HG02970 (cell line): ENCODE measurements around the gene POLRMT.
A peak's percentile ranks its signal among the peaks of the same experiment; 100 is the strongest.

ENCODE experiments used
- ATAC-seq: cut with Tn5 transposase; IDR thresholded peaks from one replicate; pipeline ENCODE4 v1.9.1; 2021; ENCODE audit warnings: mild to moderate bottlenecking, moderate library complexity, moderate number of reproducible peaks; ENCODE audit not compliant: unreplicated experiment, low FRiP score

POLRMT gene

DNA sequence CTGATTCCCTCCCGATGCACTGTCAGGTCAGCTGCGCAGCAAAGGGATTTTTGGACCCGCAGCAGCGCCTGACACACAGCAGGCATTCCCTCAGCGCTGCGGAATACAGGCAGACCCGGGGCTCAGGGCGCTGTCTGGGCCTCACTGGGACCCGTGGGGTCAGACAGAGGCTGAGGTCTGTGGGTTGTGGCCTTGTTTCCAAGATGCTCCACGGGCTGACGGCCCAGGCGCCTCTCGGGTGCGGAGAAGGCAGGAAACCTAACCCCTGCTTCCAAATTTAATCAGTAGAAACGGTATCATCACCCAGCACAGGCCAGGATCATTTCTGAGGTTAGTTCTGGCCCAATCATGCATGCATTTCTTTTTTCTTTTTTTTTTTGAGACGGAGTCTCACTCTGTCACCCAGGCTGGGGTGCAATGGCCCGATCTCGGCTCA lies 30.4 kb upstream of the POLRMT start:
- ATAC-seq: no peak

DNA sequence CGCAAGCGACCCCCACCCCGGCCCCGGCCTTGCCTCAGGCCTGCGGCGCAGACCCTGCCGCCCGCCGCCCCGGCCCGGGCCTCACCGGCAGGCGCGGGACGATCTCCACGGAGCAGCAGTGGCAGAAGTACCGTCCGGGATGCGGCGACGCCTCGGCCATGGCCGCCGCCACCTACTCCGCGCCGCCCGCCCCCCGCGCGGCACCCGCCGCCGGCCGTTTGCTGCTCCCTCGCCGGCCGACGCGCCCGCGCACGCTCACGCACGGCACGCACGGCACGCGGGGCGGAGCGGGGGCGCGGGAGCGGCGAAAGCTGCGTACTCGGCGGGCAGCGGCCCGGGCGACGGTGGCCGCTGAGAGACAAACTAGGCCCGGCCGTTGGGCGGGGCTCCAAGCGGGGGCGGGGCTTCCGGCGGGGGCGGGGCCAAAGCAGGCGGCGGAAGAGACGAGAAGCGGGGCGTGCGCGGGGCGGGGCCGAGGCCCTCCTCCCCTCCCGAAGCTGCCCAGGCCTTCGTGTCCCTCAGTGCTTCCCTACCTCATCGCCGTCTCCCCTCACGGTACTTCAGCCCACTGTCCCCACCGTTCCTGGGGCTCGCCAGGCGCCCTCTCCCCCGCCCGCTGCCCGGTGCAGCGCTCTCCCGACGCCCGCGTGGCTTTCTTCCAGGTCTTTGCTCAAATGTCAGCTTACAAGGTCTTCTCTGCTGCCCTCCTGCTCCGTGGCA lies 29.8 kb upstream of the POLRMT start, which contains the start of gene RNF126:
Gene RNF126, minus strand, starts transcription at position 253 of the 720 bp plus-strand sequence. Its CDS starts 93 bp downstream, at position 160.
- peak; percentile 69 for ATAC-seq

DNA sequence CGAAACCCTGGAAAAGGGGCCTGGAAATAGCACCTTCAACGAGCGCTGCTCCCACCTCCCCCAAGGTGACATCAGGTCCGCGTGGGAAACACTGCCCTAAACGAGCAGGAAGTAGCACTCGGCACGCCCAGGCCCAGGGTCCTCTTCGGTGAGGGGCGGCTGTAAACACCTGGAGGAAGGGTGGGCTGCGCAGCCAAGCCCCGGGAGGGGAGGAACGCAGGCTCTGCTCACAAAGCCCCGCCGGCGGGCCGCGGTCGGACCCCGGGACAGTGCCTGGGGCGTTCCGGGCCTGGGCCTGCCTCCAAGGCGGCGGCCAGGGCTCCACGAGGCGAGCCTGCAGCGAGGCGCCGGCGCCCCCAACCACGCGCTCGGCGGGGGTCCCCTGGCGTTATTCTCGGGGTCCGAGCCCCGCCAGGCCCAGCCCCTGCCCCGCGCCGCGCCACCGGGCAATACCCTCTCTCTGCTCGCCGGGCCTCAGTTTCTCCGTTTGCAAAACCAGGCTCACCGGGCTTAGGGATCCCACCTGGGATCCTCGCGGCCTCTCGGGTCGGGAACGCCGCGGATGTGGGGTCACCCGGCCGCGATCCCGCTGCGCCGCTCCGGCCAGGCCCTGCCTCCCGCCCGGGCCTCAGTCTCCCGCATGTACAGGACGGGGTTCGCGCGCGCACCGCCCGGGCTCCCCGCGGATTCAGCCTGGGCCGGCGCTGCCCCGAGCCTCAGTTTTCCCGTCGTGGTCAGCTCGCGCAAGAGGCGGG lies 29.0 kb upstream of the POLRMT start:
- ATAC-seq: peak; percentile 8

DNA sequence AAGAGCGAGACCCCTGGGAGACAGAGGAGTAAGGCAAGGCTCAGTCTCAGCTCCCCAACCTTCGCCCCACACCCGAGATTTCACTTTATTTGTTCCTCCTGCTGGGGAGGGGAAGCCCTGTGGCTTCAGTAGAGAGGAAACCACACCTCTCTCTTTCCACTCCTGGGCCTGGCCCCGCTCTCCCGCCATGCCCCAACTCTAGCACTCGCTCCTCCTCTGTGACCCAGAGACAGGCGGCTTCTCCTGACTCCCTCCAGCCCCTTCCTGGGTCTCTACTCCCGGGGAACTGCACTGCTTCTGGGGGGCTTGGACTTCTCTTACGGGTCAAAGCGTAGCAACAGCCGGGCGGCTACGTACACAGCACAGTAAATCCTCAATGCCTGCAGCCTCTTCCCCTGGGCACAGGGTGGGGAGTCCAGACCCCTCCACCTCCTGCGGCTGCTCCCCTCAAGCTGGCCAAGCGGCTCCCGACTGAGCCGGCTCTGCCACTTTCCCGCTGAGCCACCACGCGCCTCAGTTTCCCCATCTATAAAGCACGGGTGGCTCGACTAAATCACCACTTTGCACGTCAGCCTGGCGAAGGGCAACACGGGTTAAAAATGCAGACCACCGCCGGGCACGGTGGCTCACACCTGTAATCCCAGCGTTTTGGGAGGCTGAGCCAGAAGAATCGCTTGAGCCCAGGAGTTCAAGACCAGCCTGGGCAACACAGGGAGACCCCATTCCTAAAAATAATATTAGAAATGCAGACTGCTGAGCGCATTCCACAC lies 28.3 kb upstream of the POLRMT start:
- no peak for ATAC-seq

DNA sequence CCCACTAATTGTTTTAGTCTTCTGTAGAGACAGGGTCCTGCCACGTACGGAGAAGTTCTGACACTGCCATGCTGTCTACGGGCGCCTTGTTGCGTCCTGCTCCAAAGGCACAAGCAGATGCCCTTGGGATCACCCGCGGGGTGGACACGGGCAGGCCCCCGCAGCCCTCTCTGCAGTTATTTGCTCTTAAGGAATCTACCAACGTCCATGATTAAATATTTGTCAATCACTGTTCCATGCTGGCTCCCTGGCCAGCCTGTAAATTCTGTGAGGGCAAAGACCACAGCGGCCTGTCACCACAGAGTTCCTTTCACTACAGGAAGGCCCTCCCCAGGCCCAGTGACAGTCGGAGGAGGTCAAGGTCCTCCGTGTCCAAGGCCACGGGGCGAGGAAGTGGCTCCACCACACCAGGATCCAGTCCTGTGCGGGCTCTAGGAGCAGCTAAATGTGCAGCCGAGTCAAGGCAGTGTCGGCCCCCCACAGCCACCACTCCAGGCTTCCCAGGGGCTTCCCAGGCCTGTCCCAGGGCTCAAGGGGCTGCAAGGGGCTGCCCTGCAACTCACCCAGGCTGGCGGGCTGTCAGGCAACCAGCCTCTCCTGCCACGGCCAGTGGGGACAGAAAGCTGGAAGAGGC lies 27.6 kb upstream of the POLRMT start:
- no peak for ATAC-seq

DNA sequence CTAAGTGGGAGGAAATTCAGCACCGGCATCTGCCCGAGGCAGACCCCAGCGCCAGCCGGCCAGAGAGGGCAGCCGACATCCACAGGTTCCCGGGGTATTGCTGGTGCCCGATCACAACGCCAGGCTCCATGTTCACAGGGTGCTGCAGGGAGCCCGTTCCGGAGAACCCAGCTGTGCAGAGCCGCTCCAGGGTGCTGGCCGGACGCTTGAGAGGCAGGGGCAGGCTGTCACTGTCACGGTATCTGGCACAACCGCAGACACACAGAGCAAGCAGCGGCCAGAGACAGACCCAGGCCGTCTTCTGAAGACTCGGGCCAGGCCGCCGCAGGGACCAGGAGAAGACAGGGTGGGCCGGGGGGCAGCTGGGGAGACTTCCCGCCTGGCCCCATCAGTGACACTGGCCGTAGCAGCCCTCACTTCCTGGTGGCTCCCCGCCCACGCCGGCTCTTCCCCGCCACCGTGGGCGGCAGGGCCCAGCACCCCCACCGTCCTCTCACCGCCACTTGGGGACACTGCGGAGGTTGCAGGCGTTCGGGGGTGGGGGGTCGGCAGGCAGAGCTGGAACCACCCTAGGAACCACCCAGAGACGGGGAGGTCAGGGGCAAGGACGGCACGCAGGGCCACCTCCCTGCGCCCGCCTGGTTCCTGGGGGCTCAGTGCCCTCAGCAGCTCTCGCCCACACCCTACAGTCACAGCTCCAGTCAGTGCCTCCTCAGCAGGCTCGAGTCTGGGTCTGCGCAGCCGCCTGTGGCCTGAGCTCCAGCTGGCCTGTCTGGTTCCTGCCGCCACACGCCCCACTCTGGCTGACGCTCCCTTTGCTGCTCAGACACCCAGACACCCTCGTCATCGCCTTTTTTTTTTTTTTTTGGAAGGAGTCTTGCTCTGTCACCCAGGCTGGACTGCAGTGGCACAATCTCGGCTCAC lies 25.8 kb upstream of the POLRMT start:
- no peak for ATAC-seq

DNA sequence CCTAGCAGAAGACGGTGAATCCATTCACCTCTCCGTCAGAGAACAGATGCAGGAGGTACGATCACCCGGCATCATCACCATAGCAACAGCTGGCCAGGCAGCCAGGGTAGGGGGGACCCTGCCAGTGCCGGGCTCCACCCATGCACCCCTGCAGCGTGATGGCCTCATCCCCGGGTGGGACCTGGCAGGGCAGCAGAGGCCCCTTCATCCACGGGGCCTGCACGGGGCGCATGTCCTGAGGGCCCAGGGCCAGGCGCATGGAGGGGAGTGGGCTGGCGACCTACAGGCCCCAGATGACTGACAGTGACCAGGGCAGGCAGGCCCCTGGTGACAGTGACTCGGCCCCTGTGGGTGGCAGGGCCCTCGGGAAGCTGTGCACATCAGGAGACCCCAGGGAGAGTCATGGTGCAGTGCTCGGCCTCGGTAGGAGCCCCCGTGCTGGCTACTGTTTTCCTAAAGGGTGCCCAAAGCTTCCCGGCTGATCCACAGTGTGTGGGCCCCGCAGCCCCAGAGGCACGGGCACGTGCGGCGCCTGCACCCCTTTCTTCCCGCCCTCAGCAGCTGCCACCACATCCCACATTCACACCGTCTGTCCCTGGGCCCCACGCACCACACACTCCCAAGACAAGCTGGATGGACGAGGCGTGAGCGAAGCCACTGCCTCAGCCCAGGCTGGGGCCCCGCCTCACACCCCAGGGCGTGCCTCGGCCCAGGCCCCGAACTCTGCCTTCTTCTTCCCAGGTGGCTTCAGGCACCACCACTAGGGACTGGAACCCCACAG lies 24.9 kb upstream of the POLRMT start:
- no peak for ATAC-seq

DNA sequence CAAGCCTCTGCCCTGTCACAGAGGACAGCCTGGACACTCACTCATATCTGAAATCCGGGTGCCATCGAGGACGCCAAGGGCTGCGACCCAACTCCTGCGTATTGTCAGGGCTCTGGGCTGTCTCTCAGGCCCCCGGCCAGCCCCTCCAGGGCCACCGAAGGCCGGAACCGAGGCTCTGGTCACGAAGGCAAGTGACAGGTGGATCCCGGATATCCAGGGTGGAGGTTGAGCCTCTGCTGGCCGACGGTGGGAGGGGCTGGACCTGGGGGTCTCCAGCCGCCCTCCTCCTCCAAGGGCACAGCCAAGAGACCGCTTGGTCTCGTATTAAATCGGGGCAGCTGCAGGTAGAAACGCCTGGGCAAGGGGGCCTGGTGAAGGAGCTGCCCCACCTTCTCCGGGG lies 24.3 kb upstream of the POLRMT start:
- ATAC-seq: no peak

DNA sequence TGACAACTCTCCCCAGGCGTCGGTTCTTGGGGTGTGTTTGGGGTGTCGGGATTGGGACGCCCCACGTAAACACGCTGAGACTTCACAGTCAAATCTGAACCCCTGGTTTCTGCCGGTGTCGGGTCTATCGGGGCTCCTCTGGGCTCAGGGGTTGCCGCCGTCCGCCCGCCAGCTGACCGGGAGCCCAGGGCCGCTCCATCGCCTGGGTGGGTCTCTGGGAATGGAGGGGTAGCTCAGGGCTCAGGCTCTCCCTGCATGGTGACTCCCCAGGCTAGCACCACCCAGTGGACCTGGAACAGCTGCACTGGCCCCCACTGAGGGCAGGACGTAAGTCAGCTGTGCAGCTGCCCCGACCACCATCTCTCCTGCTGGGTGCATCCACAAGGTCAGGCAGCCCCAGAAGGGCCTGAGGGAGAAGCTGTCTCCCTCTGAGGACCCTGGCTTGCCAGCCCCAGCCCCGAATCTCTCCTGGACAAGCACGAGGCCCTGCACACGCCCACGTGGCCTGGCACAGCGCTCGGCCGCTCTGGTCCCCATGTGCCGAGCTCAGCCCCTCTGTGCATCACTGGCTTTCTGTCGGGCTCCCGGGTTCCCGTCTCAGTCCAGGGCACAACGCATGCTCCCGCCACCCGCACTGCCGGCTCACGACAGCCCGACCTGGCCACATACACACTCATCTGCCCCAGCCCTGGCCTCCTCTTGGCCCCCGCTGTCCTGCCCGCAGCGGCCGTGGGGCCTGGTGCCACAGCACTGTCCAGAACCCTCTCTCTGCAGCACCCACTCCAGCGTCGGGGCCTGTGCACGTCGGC lies 23.6 kb upstream of the POLRMT start:
- ATAC-seq: no peak

DNA sequence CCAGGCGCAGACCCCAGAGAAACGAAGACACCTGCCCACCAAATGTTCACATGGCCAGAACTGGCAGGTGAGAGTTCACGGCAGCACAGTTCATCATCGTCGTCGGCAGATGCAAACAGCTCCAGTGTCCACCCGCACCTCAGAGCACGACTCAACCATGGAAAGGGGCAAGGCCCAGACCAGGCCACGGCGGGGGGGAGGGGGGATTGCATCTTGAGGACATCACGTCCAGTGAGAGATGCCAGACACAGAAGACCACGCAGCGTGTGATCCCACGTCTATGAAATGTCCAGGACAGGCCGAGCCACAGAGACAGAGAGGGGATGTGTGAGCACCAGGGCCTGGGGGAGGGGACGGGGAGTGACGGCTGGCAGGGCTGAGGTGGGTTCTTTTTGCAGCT lies 22.4 kb upstream of the POLRMT start:
- no peak for ATAC-seq

DNA sequence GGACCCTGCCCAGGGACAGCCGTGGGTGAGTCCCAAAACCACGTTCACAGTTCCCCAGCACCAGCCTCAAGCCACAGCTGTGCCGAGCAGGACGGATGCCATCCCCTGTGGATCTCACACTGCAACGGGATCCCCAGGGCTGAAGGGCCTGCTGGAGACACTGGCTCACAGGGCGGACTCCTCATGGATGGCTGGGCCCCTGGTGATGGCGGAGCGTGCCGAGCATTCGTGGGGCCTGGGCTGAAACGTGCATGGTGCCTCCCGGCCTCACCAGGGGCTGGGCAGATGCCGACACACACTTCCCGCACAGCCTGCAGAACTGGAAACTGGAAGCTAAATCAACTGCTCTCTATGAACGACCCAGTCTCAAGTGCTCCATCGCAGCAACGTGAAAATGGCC lies 20.1 kb upstream of the POLRMT start:
- ATAC-seq: no peak

DNA sequence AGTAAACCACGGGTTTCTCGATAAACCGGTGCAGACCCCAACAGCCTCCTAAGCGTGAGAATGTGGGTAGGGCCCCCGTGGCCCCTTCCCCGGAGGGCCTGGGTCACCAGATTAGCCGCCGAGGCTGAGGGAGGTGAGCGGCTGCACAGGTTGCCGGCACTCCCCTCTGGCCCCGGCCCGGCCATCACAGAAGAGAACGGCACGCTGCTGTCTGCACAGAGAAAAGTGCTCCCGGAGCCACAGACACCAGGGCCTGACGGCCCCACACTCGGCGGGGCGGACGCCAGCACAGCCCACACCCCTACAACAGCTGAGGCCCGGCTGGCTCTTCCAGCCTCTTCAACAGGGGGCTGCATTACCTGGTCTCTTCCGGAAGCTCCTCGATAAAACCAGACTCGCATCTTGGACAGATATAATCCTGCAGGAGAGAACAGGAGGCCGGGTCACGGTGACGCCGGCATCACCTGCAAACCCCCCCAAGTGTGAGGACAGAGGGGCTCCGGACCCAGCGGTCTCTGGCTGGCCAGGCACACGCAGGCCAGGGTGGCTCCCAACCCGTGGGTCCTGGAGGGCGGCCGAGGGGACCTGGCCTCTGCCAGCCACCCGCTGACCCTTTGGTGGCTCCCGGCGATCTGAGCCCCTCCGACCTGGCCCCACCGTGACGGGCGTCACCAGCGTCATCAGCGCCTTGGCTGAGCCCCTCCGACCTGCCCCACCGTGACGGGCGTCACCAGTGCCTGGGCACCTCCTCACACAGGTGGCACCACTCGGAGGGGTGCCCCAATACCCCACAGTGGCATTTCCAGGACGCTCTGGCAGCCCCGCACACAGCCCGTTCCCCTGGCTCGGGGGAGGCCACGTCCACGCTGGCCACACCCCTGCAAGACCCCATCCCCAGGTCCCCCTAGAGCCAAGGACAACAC lies 19.4 kb upstream of the POLRMT start:
- ATAC-seq: no peak

DNA sequence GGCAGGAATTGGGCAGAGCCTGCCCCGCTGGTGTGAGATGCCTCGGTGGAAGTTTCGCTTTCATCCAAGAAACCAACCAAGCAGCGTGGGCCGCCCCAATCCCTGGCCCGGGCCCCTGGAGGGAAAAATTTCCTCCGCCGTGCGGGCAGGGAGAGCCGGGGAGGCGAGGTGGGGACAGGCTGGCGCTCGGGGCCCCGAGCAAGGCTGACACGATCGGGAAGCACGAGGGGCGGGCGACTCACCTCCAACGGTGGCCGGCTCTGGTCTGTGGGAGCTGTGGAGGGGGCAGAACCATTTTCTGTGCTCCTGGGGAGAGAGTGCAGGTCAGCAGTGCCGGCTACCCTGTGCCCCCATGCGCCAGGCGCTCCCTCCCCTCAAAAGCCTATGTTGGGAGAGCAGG lies 18.7 kb upstream of the POLRMT start:
- ATAC-seq: no peak

DNA sequence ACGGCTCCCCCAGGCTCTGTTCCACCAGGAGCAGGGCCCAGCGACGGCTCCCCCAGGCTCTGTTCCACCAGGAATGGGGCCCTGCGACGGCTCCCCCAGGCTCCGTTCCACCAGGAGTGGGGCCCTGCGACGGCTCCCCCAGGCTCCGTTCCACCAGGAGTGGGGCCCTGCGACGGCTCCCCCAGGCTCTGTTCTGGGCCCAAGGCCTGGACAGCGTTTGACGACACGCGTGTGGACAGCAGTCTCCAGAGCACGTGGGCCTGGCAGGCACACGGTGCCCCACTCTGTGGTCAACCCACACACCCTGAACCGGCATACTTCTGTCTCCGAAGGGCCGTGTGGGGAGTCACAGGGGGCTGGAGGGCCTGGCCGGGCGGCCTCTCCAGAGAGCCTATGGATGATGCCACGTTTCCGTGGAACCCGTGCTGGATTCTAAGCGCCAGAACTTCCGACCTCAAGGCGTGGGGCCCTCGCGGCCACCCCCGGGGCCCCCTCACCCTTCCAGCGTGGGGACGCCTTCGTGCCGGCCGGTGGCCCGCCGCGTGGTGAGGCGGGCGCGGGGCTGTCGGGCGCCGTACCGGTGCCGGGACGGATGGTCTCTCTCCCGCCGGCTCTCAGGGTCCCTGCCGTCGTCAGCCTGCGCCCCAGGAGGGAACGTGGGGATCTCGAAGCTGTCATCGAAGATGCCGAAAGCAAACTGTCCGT lies 17.9 kb upstream of the POLRMT start:
- no peak for ATAC-seq

DNA sequence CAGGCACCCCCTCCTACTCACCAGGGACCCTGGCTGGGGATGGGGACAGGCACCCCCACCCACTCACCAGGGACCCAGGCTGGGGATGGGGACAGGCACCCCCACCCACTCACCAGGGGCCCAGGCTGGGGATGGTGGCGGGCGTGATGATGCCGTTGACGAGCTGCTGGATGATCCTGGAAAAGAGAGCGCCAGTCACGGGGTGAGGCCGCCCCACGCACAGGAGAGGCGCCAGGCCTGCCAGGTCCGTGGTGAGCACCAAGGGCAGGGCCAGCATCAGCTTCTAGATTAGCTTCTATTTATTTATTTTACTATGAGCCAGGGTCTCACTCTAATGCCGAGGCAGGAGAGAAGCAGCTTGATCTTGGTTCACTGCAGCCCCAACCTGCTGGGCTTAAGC lies 16.8 kb upstream of the POLRMT start:
- no peak for ATAC-seq
